Endodermal cell (in vitro differentiated cells): ENCODE data around the gene AUTS2. TPM values are rescaled to one million over a fixed set of nuclear protein-coding genes. Genes with fewer than 3 reads are reported as not detected.

Experiments
- DNase-seq: peaks from one replicate; pipeline ENCODE4 v3.0.0-alpha.2; 2017
- H3K27ac ChIP-seq: 2 replicates; pipeline ENCODE4 v1.5.1; 2013; ENCODE audit warnings: mild to moderate bottlenecking, low read depth, low read length, moderate library complexity
- H3K27me3 ChIP-seq: 2 replicates; pipeline ENCODE4 v1.6.1; 2013; ENCODE audit warnings: mild to moderate bottlenecking, low read length, moderate library complexity; ENCODE audit not compliant: insufficient read depth, control insufficient read depth, poor library complexity, severe bottlenecking
- H3K36me3 ChIP-seq: 2 replicates; pipeline ENCODE4 v1.7.0; 2013; ENCODE audit warnings: mild to moderate bottlenecking, low read length, moderate library complexity; ENCODE audit not compliant: control insufficient read depth, insufficient read depth
- H3K4me1 ChIP-seq: one replicate; pipeline ENCODE4 v1.7.0; 2013; ENCODE audit warnings: low read length; ENCODE audit not compliant: control insufficient read depth, insufficient read depth
- H3K4me3 ChIP-seq: 2 replicates; pipeline ENCODE4 v1.5.1; 2013; ENCODE audit warnings: mild to moderate bottlenecking, low read length, moderate library complexity
- H3K9ac ChIP-seq: 2 replicates; pipeline ENCODE4 v1.6.1; 2013; ENCODE audit warnings: mild to moderate bottlenecking, low read length, moderate library complexity; ENCODE audit not compliant: poor library complexity, severe bottlenecking; ENCODE audit errors: extremely low read depth
- H3K9me3 ChIP-seq: 2 replicates; pipeline ENCODE4 v1.6.1; 2013; ENCODE audit warnings: mild to moderate bottlenecking, low read length, moderate library complexity; ENCODE audit not compliant: control insufficient read depth
- H3K27ac Mint-ChIP-seq: 2 replicates; pipeline ENCODE4 v1.8.0; 2020; ENCODE audit warnings: mixed read lengths
- H3K27me3 Mint-ChIP-seq: 2 replicates; pipeline ENCODE4 v1.8.0; 2021; ENCODE audit warnings: mild to moderate bottlenecking, mixed read lengths; ENCODE audit not compliant: insufficient read depth
- H3K36me3 Mint-ChIP-seq: 2 replicates; pipeline ENCODE4 v1.8.0; 2020; ENCODE audit warnings: low read depth, mixed read lengths
- H3K4me1 Mint-ChIP-seq: 2 replicates; pipeline ENCODE4 v1.8.0; 2020; ENCODE audit warnings: mixed read lengths
- H3K4me3 Mint-ChIP-seq: 2 replicates; pipeline ENCODE4 v1.8.0; 2020; ENCODE audit warnings: mild to moderate bottlenecking, moderate library complexity, mixed read lengths
- H3K9me3 Mint-ChIP-seq: 2 replicates; pipeline ENCODE4 v1.8.0; 2020; ENCODE audit warnings: mild to moderate bottlenecking, mixed read lengths
- WGBS, 2 experiments: methylation state at CpG; one replicate each; pipeline versions ENCODE4 v1.1.5 to v1.1.7; 2013; ENCODE audit warnings: missing lambda C conversion rate in 2 of 2, mixed read lengths in 1 of 2; ENCODE audit not compliant: insufficient coverage in 1 of 2, insufficient read length in 1 of 2; 5-methylcytosine and 5-hydroxymethylcytosine counted together
- total RNA-seq, 2 donors: library from RNA; stranded (reverse); fragmentation: NEBNext Ultra II Directional in 1 of 2; extraction: Animal tissue kit (Norgen Biotek cat#: 25700) in 1 of 2; gene quantifications; 2 replicates in 1 of 2; 3 replicates in 1 of 2; pipeline ENCODE4 v1.2.1, GENCODE V29; 2021
- TF ChIP-seq, protein P1 (sequence below): fragments of 200-600 bp; sonication (generic); conservative IDR thresholded peaks from 2 replicates; pipeline ENCODE4 v1.5.0; 2021; ENCODE audit warnings: antibody characterized with exemption, mild to moderate bottlenecking

AUTS2 gene
- total RNA-seq, 2 donors from 2014 or later, result 76.8 to 106 TPM

DNA sequence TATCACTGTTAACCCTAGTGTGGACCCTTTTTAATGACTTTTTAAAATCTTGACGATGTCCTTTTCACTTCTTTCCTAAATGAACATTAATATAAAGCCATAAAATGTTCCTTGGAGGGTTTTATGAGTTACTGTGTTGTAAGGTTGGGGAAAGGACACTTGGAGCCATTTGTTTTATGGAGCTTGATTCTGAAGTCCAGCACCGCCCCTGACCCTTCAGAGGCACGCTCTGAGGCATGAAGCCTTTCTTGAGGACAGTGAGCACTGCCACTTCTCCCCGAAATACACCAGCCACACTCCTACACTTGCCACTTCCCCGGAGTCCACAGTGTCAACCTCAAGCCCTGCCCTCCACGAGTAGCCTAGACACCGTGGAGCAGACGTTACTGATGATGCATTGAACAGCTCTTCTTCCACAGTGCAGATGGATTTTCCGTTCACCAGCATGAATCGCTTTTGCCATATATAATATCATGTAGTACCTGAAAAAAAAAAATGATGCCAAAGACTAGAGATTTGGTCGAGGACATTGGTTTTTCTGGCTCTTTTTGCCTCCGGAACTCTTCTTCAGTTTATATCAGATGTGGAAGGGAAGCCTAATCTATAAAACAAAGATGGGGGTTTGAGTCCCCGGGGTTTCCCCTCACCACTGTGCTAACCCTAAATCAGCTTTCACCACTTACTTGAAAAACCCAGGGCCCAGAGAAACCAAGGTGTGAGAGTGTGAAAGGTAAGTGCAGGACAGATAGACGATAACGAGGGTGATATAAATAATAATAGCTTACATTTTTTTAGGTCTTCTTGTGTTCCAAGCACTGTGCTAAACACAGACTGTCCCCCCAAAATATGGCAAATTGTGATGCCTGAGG, 881.1 kb downstream of the AUTS2 start:
- TF ChIP-seq, protein P1, sequence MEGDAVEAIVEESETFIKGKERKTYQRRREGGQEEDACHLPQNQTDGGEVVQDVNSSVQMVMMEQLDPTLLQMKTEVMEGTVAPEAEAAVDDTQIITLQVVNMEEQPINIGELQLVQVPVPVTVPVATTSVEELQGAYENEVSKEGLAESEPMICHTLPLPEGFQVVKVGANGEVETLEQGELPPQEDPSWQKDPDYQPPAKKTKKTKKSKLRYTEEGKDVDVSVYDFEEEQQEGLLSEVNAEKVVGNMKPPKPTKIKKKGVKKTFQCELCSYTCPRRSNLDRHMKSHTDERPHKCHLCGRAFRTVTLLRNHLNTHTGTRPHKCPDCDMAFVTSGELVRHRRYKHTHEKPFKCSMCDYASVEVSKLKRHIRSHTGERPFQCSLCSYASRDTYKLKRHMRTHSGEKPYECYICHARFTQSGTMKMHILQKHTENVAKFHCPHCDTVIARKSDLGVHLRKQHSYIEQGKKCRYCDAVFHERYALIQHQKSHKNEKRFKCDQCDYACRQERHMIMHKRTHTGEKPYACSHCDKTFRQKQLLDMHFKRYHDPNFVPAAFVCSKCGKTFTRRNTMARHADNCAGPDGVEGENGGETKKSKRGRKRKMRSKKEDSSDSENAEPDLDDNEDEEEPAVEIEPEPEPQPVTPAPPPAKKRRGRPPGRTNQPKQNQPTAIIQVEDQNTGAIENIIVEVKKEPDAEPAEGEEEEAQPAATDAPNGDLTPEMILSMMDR, result no peak
- no peak overlapping the region for H3K9ac ChIP-seq
- Mint-ChIP-seq H3K27ac (no peak overlapping the region), H3K36me3 (peaks cover 7% of the 10 kb centered on the region), H3K9me3 (peaks cover 1% of the 10 kb centered on the region), H3K4me1 (peaks cover 4% of the 10 kb centered on the region), H3K4me3 (no peak overlapping the region), H3K27me3 (no peaks in the 10 kb centered on the region)
- no peak overlapping the region for H3K4me3 ChIP-seq
- no peak overlapping the region for H3K27ac ChIP-seq
- no peak for DNase-seq
- peaks cover under 1% of the 10 kb centered on the region for H3K9me3 ChIP-seq
- no peaks in the 10 kb centered on the region for H3K4me1 ChIP-seq
- H3K27me3 ChIP-seq, result no peaks in the 10 kb centered on the region
- H3K36me3 ChIP-seq, result no peaks in the 10 kb centered on the region
- 97 to 98% methylated on average over 9 to 14 of the region's 15 CpGs for WGBS, 2 experiments

DNA sequence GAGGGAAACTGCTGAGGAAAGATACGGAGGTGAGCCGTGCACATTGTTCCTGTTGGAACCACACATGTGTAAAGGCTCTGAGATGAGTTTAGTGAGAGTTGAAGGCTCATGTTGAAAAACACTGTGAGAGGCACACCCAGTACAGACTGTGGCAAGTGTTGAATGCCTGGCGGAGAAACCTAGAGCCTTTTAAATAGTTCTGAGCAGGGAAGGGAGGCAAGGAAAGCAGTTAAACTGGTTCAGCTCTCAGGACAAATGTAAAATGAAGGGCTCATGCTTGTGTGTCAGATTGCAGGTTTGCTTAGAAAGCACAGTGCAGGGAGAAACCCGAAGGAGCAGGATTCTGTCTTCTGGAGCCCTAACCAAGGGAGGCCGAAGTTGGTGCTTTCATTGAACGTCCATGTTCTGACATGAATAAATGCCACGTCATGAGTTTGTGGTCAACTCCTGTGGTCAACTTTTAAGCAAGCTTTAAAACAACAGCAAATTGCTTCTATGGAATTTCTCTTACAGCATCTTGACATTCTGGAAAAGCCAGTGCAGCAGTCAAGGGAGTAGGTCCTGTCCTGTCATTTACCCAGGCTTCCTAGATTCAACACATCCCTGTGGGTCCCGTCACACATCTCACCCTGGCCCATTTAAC, 882.8 kb downstream of the AUTS2 start:
- Mint-ChIP-seq H3K27me3 (no peaks in the 10 kb centered on the region), H3K4me3 (no peak overlapping the region), H3K4me1 (peaks cover 4% of the 10 kb centered on the region), H3K36me3 (peaks cover 19% of the 10 kb centered on the region), H3K27ac (no peak overlapping the region), H3K9me3 (peaks cover 15% of the 10 kb centered on the region)
- no peak overlapping the region for H3K9ac ChIP-seq
- H3K4me1 ChIP-seq, result no peaks in the 10 kb centered on the region
- H3K4me3 ChIP-seq, result no peak overlapping the region
- TF ChIP-seq, protein P1, result no peak
- H3K27me3 ChIP-seq, result no peaks in the 10 kb centered on the region
- H3K36me3 ChIP-seq, result no peaks in the 10 kb centered on the region
- 94% methylated on average over 7 to 8 of the region's 8 CpGs for WGBS, 2 experiments
- no peak for DNase-seq
- peaks cover 9% of the 10 kb centered on the region for H3K9me3 ChIP-seq
- H3K27ac ChIP-seq, result no peak overlapping the region

DNA sequence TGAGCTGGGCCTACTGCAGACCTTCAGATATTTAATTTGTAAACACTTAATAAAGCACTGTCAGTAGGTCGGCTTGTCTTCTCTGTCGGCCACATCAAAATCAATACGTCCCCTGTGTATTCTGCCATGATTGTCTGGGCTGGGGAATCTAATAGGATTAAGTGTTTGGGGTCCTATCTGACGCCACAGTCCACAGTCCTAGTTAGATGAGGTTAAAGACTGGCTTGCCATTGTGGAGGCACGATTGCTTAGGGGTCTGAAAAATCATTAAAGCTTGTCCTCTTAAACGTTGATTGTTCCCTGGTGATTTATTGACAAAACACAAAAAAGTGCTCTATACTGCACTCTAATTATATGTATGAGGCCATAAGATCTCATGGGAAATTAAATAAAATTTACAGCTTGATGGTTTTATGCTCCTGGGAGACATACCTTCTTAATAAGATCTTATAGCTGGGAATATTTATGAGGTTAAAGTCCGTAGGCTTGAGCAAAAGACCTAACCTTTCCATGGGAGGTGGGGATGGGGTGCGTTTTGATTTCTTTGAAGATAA, 883.4 kb downstream of the AUTS2 start:
- no peaks in the 10 kb centered on the region for H3K4me1 ChIP-seq
- peaks cover 15% of the 10 kb centered on the region for H3K9me3 Mint-ChIP-seq
- H3K27ac Mint-ChIP-seq, result no peak overlapping the region
- H3K9me3 ChIP-seq, result peaks cover 9% of the 10 kb centered on the region
- no peak overlapping the region for H3K9ac ChIP-seq
- peaks cover 19% of the 10 kb centered on the region for H3K36me3 Mint-ChIP-seq
- H3K27me3 ChIP-seq, result no peaks in the 10 kb centered on the region
- H3K4me1 Mint-ChIP-seq, result peaks cover 4% of the 10 kb centered on the region
- DNase-seq, result no peak
- no peak overlapping the region for H3K4me3 ChIP-seq
- TF ChIP-seq, protein P1, result no peak
- WGBS, 2 experiments, result 80 to 93% methylated on average over 3 to 8 of the region's 8 CpGs
- H3K27ac ChIP-seq, result no peak overlapping the region
- no peaks in the 10 kb centered on the region for H3K36me3 ChIP-seq
- no peak overlapping the region for H3K4me3 Mint-ChIP-seq
- no peaks in the 10 kb centered on the region for H3K27me3 Mint-ChIP-seq
